GM12892 (cell line): ENCODE measurements around the gene RBBP8.

Experiments
- DNase-seq: peaks from one replicate; pipeline ENCODE4 v3.0.0; 2011; ENCODE audit not compliant: insufficient read length
- FAIRE-seq: peaks from 2 replicates; lab custom pipeline; 2011; peaks lifted over from hg19 to GRCh38; lab: Jason Lieb, UNC
- POLR2A ChIP-seq: IDR thresholded peaks from 2 replicates; pipeline ENCODE4 v1.6.1; 2011; ENCODE audit warnings: low read depth, low read length, control low read depth
- POLR2AphosphoS5 ChIP-seq: IDR thresholded peaks from 2 replicates; pipeline ENCODE4 v1.6.1; 2011; ENCODE audit warnings: low read depth, low read length, control low read depth
- TAF1 ChIP-seq: IDR thresholded peaks from 2 replicates; pipeline ENCODE4 v1.6.1; 2011; ENCODE audit warnings: low read depth, mild to moderate bottlenecking, control low read depth, low read length, borderline replicate concordance

RBBP8 gene

GRCh38 chr18:23068011-23068410 is 134.9 kb downstream of the RBBP8 start:
- TF ChIP-seq POLR2A, result no peak
- TF ChIP-seq TAF1, result no peak
- no peak for TF ChIP-seq POLR2AphosphoS5
- DNase-seq (no peak), FAIRE-seq (no peak)

- DNase-seq (no peak), FAIRE-seq (no peak)
- no peak for TF ChIP-seq POLR2AphosphoS5
Measured at GRCh38 chr18:23068570-23069310, 135.6 kb downstream of the RBBP8 start.

DNA sequence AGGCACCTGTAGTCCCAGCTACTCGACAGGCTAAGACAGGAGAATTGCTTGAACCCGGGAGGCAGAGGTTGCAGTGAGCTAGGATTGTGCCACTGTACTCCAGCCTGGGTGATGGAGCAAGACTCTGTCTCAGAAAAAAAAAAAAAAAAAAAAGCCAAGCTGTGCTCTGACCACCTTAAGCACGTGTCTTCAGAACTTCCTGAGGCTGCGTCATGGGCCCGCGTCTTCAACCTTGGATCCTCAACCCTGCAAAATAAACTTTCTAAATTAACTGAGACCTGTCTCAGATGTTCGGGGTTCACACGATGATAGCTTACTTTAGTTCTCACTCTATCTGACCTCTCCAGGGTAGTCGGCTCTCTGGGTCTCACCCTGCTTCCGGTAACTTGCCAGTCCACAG is 136.4 kb downstream of the RBBP8 start:
- FAIRE-seq (no peak), DNase-seq (no peak)
- TF ChIP-seq POLR2AphosphoS5 (no peak), TAF1 (no peak), POLR2A (no peak)

- DNase-seq, result no peak
- FAIRE-seq, result no peak
- TF ChIP-seq POLR2A, result no peak
- no peak for TF ChIP-seq POLR2AphosphoS5
- no peak for TF ChIP-seq TAF1
Measured at GRCh38 chr18:23069898-23070297, 136.8 kb downstream of the RBBP8 start.

DNA sequence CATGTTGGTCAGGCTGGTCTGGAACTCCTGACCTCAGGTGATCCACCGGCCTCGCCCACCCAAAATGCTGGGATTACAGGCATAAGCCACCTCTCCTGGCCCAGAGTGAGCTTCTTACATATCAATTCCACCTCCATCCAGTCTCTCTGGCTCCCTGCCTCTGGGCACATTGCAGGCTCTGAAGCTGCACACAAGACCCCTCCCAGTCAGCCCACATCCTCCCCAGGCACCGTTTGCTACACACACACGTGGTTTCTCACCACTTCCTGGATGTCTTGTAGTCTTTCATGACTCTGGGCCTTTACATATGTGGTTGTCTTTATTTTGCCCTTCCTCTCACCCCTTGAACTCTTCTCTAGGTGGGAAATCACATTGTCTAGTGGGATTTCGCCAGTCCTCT is 138.2 kb downstream of the RBBP8 start:
- TF ChIP-seq POLR2A (peak; percentile 50; the same call in 1 of the 2 replicates), TAF1 (no peak), POLR2AphosphoS5 (0 out of 2 replicates have a peak, but pooled peaks have one; percentile 27)
- FAIRE-seq (peak; percentile 93), DNase-seq (peak; percentile 41)

DNA sequence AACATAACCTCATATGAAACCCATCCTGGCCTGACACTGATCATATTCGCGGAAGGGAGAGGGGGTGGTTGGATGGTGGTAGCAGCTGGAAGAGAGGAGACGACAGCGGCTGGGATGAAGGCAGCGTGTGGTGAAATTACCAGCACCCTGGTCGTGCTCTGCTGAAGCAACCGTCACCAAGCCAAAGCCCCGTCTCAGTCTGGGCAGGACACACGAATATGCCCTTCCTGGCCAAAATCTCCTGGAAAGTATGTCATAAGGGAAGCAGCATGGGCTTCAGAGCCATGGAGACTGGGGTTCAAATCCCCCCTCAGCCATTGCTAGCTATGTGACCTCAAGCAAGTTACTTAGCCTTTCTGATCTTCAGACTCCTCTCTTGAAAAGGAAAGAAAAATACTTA is 139.0 kb downstream of the RBBP8 start:
- TF ChIP-seq POLR2A (no peak), TAF1 (no peak), POLR2AphosphoS5 (no peak)
- DNase-seq, result no peak
- FAIRE-seq, result no peak

- no peak for TF ChIP-seq POLR2AphosphoS5
- TF ChIP-seq POLR2A, result no peak
- no peak for TF ChIP-seq TAF1
- FAIRE-seq, result no peak
- no peak for DNase-seq
Measured at GRCh38 chr18:23073996-23074606, 141.0 kb downstream of the RBBP8 start.
